Peyer's patch (tissue), 4 donors: ENCODE data around the gene MAN1C1. TPM values are rescaled to one million over a fixed set of nuclear protein-coding genes. Genes with fewer than 3 reads are reported as not detected.

Experiments
- DNase-seq, 3 donors: peaks; one replicate each; pipeline ENCODE4 v3.0.0-alpha.2; 2017 to 2019
- H3K27ac ChIP-seq, 4 donors: fragments of 200-600 bp; sonication (generic); one replicate each; pipeline ENCODE4 v1.5.1; 2016 to 2019
- H3K27me3 ChIP-seq, 2 donors: fragments of 200-600 bp; sonication (generic); one replicate each; pipeline ENCODE4 v1.5.1; 2019
- H3K36me3 ChIP-seq, 3 donors: fragments of 200-600 bp; sonication (generic); one replicate each; pipeline ENCODE4 v1.5.1; 2016 to 2019
- H3K4me1 ChIP-seq, 4 donors: fragments of 200-600 bp; sonication (generic); one replicate each; pipeline ENCODE4 v1.5.1; 2016 to 2019
- H3K4me3 ChIP-seq, 4 donors: fragments of 200-600 bp; sonication (generic); 1 replicate in 3 of 4; 2 replicates in 1 of 4; pipeline ENCODE4 v1.5.1; 2016 to 2019; ENCODE audit warnings: mild to moderate bottlenecking in 1 of 4
- H3K9me3 ChIP-seq, 4 donors: fragments of 200-600 bp; sonication (generic); one replicate each; pipeline ENCODE4 v1.5.1; 2016 to 2019; ENCODE audit warnings: mild to moderate bottlenecking in 1 of 4
- CTCF ChIP-seq, 6 experiments: fragments of 450-650 bp in 4 of 6; fragments of 200-600 bp in 2 of 6; sonication (generic) in 1 of 6; IDR thresholded peaks; one replicate each; pipeline ENCODE4 v1.5.1; 2017 to 2019; ENCODE audit warnings: antibody characterized with exemption in 6 of 6, mild to moderate bottlenecking in 3 of 6, moderate library complexity in 1 of 6
- POLR2A ChIP-seq, 2 donors: fragments of 450-650 bp; IDR thresholded peaks; one replicate each; pipeline ENCODE4 v1.5.1; 2017; ENCODE audit warnings: antibody characterized with exemption in 2 of 2, mild to moderate bottlenecking in 2 of 2, moderate library complexity in 2 of 2
- total RNA-seq, 4 donors: library from RNA; depleted of rRNA; stranded (reverse); fragments of >200 nt; gene quantifications; one replicate each; pipeline ENCODE4 v1.1.0, GENCODE V29; 2016

The MAN1C1 gene
- total RNA-seq, 4 donors from 2014 or later = 2.3 to 10.7 (median 6.7) TPM

GRCh38 chr1:25618433-25618808 lies 1.8 kb downstream of the MAN1C1 start:
- no peaks in the 10 kb centered on the region for H3K36me3 ChIP-seq
- H3K4me1 ChIP-seq = peaks cover 0 to 31% (median 9%) of the 10 kb centered on the region in 4 donors
- no peak for DNase-seq
- H3K9me3 ChIP-seq = no peaks in the 10 kb centered on the region
- H3K4me3 ChIP-seq = peak overlapping the region; percentile 70 to 92 (median 84)
- peak overlapping the region; percentile 4 to 84 (median 72) for H3K27ac ChIP-seq
- no peaks in the 10 kb centered on the region for H3K27me3 ChIP-seq
- TF ChIP-seq CTCF (IDR thresholded peaks at IDR 0.05) (no peak), POLR2A (IDR thresholded peaks at IDR 0.05) (no peak)

GRCh38 chr1:25619101-25619890 lies 2.7 kb downstream of the MAN1C1 start:
- peak in 2 of 3 donors; percentile 31 to 58 for DNase-seq
- no peaks in the 10 kb centered on the region for H3K9me3 ChIP-seq
- H3K27ac ChIP-seq = peak overlapping the region in 3 of 4 donors; percentile 34 to 84 (median 48)
- peaks cover 0 to 31% (median 9%) of the 10 kb centered on the region in 4 donors for H3K4me1 ChIP-seq
- H3K4me3 ChIP-seq = peak overlapping the region; percentile 2 to 86 (median 44)
- peak; percentile 49 to 67 (median 58) for TF ChIP-seq CTCF (IDR thresholded peaks at IDR 0.05)
- TF ChIP-seq POLR2A (IDR thresholded peaks at IDR 0.05) = no peak
- H3K27me3 ChIP-seq = no peaks in the 10 kb centered on the region
- no peaks in the 10 kb centered on the region for H3K36me3 ChIP-seq

- H3K4me3 ChIP-seq = peak overlapping the region in 2 of 4 donors; percentile 3 to 86
Measured at GRCh38 chr1:25620211-25620610, 3.6 kb downstream of the MAN1C1 start.

GRCh38 chr1:25620701-25621350 lies 4.2 kb downstream of the MAN1C1 start:
- H3K4me1 ChIP-seq = peaks cover 0 to 31% (median 7%) of the 10 kb centered on the region in 4 donors
- TF ChIP-seq POLR2A (IDR thresholded peaks at IDR 0.05) (no peak), CTCF (IDR thresholded peaks at IDR 0.05) (no peak)
- no peak for DNase-seq
- H3K36me3 ChIP-seq = no peaks in the 10 kb centered on the region
- no peaks in the 10 kb centered on the region for H3K27me3 ChIP-seq
- H3K27ac ChIP-seq = peak overlapping the region in 1 of 4 donors; percentile 17
- H3K4me3 ChIP-seq = no peak overlapping the region
- no peaks in the 10 kb centered on the region for H3K9me3 ChIP-seq

More at GRCh38 chr1:25620211-25620610, 3.6 kb downstream of the MAN1C1 start:
- Histone ChIP-seq H3K27ac (peak overlapping the region in 2 of 4 donors; percentile 17 to 48), H3K27me3 (no peaks in the 10 kb centered on the region), H3K9me3 (no peaks in the 10 kb centered on the region), H3K4me1 (peaks cover 0 to 31% (median 9%) of the 10 kb centered on the region in 4 donors), H3K36me3 (no peaks in the 10 kb centered on the region)
- TF ChIP-seq CTCF (IDR thresholded peaks at IDR 0.05) = no peak
- no peak for TF ChIP-seq POLR2A (IDR thresholded peaks at IDR 0.05)
- DNase-seq = no peak

GRCh38 chr1:25621876-25622275 lies 5.3 kb downstream of the MAN1C1 start:
- Histone ChIP-seq H3K36me3 (no peaks in the 10 kb centered on the region), H3K27me3 (no peaks in the 10 kb centered on the region), H3K9me3 (no peaks in the 10 kb centered on the region), H3K4me1 (peaks cover 0 to 31% (median 5%) of the 10 kb centered on the region in 4 donors), H3K4me3 (no peak overlapping the region), H3K27ac (no peak overlapping the region)
- no peak for DNase-seq
- TF ChIP-seq CTCF (IDR thresholded peaks at IDR 0.05) = no peak
- no peak for TF ChIP-seq POLR2A (IDR thresholded peaks at IDR 0.05)
